Stimulated activated CD4-positive, alpha-beta T cell treated with anti-CD3 and anti-CD28 coated beads, TNF-alpha, amount 100 ng/mL, for 24 hours (primary cell): ENCODE results near the gene TTN.

Source experiments
- DNase-seq, 3 experiments: peaks; one replicate each; pipeline ENCODE4 v3.0.0-alpha.2; 2020; ENCODE audit warnings: low read depth in 3 of 3

TTN gene

GRCh38 chr2:178807227-178808008, at the start of gene TTN:
TTN (minus strand) TSS chr2:178807423; CDS start chr2:178804642, 2,781 bp downstream.
- DNase-seq: no peak

GRCh38 chr2:178855151-178855550, 47.9 kb upstream of the TTN start:
- no peak for DNase-seq

- no peak for DNase-seq
Measured at GRCh38 chr2:178848335-178848734, 41.1 kb upstream of the TTN start.

GRCh38 chr2:178846458-178846802, 39.2 kb upstream of the TTN start:
- no peak for DNase-seq

GRCh38 chr2:178845566-178846457, 38.6 kb upstream of the TTN start:
- no peak for DNase-seq

- DNase-seq: no peak
Measured at GRCh38 chr2:178844701-178845100, 37.5 kb upstream of the TTN start.

- no peak for DNase-seq
Measured at GRCh38 chr2:178844269-178844668, 37.0 kb upstream of the TTN start.

GRCh38 chr2:178843697-178844096, 36.5 kb upstream of the TTN start:
- DNase-seq: no peak

- DNase-seq: no peak
Measured at GRCh38 chr2:178836807-178837206, 29.6 kb upstream of the TTN start.

GRCh38 chr2:178834086-178834485, 26.9 kb upstream of the TTN start:
- no peak for DNase-seq

GRCh38 chr2:178833382-178833781, 26.2 kb upstream of the TTN start:
- DNase-seq: no peak

GRCh38 chr2:178830451-178830850, 23.2 kb upstream of the TTN start:
- no peak for DNase-seq

GRCh38 chr2:178829981-178830380, 22.8 kb upstream of the TTN start:
- no peak for DNase-seq

GRCh38 chr2:178829299-178829960, 22.2 kb upstream of the TTN start:
- DNase-seq: no peak

GRCh38 chr2:178828486-178828881, 21.3 kb upstream of the TTN start:
- no peak for DNase-seq

GRCh38 chr2:178827739-178828485, 20.7 kb upstream of the TTN start:
- DNase-seq: no peak

- no peak for DNase-seq
Measured at GRCh38 chr2:178827111-178827510, 19.9 kb upstream of the TTN start.

GRCh38 chr2:178825183-178825582, 18.0 kb upstream of the TTN start:
- DNase-seq: no peak

GRCh38 chr2:178824181-178824580, 17.0 kb upstream of the TTN start:
- no peak for DNase-seq

- no peak for DNase-seq
Measured at GRCh38 chr2:178819992-178820391, 12.8 kb upstream of the TTN start.

GRCh38 chr2:178819147-178819875, 12.1 kb upstream of the TTN start:
- DNase-seq: no peak
